Heart left ventricle (tissue), 16 donors: Measurements from ENCODE around the gene PCCA. TPM values are rescaled to one million over a fixed set of nuclear protein-coding genes. Genes with fewer than 3 reads are reported as not detected.
A peak's percentile ranks its signal among the peaks of the same experiment; 100 is the strongest.

Experiments used
- ATAC-seq, 4 donors: fragments of 200-7000 bp; cut with Tn5 transposase; one replicate each; pipeline ENCODE4 v1.9.1; 2020 to 2022; ENCODE audit warnings: moderate library complexity in 4 of 4, mild to moderate bottlenecking in 3 of 4, moderate number of reproducible peaks in 1 of 4
- DNase-seq, 5 donors: peaks; one replicate each; pipeline ENCODE4 v3.0.0-alpha.2; 2020
- H3K27ac ChIP-seq, 12 donors: fragments of 200-600 bp; sonication (generic) in 4 of 12; one replicate each; pipeline versions ENCODE4 v1.5.0 to v1.8.0; 2016 to 2022; ENCODE audit warnings: mild to moderate bottlenecking in 2 of 12
- H3K27me3 ChIP-seq, 9 donors: fragments of 200-600 bp; sonication (generic) in 2 of 9; one replicate each; pipeline versions ENCODE4 v1.5.1 to v1.8.0; 2016 to 2022; ENCODE audit warnings: mild to moderate bottlenecking in 3 of 9
- H3K36me3 ChIP-seq, 9 donors: fragments of 200-600 bp; sonication (generic) in 2 of 9; one replicate each; pipeline versions ENCODE4 v1.5.0 to v1.8.0; 2018 to 2022; ENCODE audit warnings: mild to moderate bottlenecking in 2 of 9
- H3K4me1 ChIP-seq, 12 donors: fragments of 200-600 bp; sonication (generic) in 4 of 12; one replicate each; pipeline versions ENCODE4 v1.5.0 to v1.8.0; 2016 to 2022; ENCODE audit warnings: mild to moderate bottlenecking in 3 of 12
- H3K4me3 ChIP-seq, 12 donors: fragments of 200-600 bp; sonication (generic) in 4 of 12; one replicate each; pipeline versions ENCODE4 v1.5.0 to v1.8.0; 2017 to 2022; ENCODE audit warnings: mild to moderate bottlenecking in 9 of 12, moderate library complexity in 4 of 12
- H3K9me3 ChIP-seq, 12 donors: fragments of 200-600 bp; sonication (generic) in 4 of 12; one replicate each; pipeline versions ENCODE4 v1.5.0 to v1.8.0; 2016 to 2022; ENCODE audit warnings: mild to moderate bottlenecking in 1 of 12
- POLR2A ChIP-seq, 2 donors: fragments of 450-650 bp; IDR thresholded peaks; one replicate each; pipeline ENCODE4 v1.6.1; 2017; ENCODE audit warnings: antibody characterized with exemption in 2 of 2, mild to moderate bottlenecking in 2 of 2, moderate library complexity in 2 of 2
- WGBS, 4 donors: extraction: QIAGEN DNeasy Blood & Tissue Kit in 2 of 4; methylation state at CpG; one replicate each; pipeline versions ENCODE4 v1.1.5 to v1.1.7; 2013 to 2018; 5-methylcytosine and 5-hydroxymethylcytosine counted together
- intact Hi-C, 10 donors: fragments of 100-400 bp; cut with DNase I; formaldehyde crosslinking; loops; one replicate each; pipeline versions ENCODE4 v1.11.1 to v1.14.2; 2022
- polyA plus RNA-seq, 2 donors: library from polyadenylated mRNA; stranded (reverse); fragments of 200-250 nt; gene quantifications; one replicate each; pipeline ENCODE4 v1.2.3, GENCODE V29; 2013
- total RNA-seq, 9 donors: library from RNA; depleted of rRNA in 2 of 9; stranded (reverse); fragments of >200 nt in 2 of 9; fragmentation: NEBNext Ultra II Directional in 3 of 9; extraction: Animal tissue kit (Norgen Biotek cat#: 25700) in 3 of 9; gene quantifications; one replicate each; pipeline versions ENCODE4 v1.1.0 to v1.2.4, GENCODE V29; 2016 to 2023
- TF ChIP-seq, protein P1 (sequence below), 12 donors: fragments of 200-600 bp; sonication (generic) in 4 of 12; IDR thresholded peaks; one replicate each; pipeline versions ENCODE4 v1.5.0 to v1.8.0; 2018 to 2022; ENCODE audit warnings: antibody characterized with exemption in 12 of 12, mild to moderate bottlenecking in 5 of 12
- donor health status: ischemic (EF 13 %, LVEDD 7.1; RV severe dilation, severe dysfunction).
- donor health status: healthy with polysubstance abuse.
- donor health status: DM: no; HTN: yes; CAD: no.
- donor health status: DM: no; HTN: no; CAD: no.
- donor health status: ischemic (EF 25% LVEDD 6.9; RV normal size, moderate dysfunction).
- donor health status: ischemic (EF 25% LVEDD 5.7; RV mildly dilated, moderate dysfunction).
- donor health status: healthy.
- donor health status: DM: yes; HTN: yes; CAD: no.
- donor health status: ischemic (EF 35%, LVEDD 5.7; RV mildly dilated, moderate dysfunction).
- donor health status: nonischemic (EF 11% LVEDD 7.7; RV severe dilation, severe dysfunction).
- donor health status: DM: yes; HTN: yes; CAD: no.
- donor health status: PGD.
- donor health status: ischemic (EF 29% LVEDD 5.4; RV normal size, mild dysfunction).
- donor health status: nonischemic (EF 23%, LVEDD 6.1; RV moderate dilation, normal function).

The PCCA gene
- total and polyA plus RNA-seq, 11 donors: 25.6 to 67.0 (median 40.9) TPM

- no peaks in the 10 kb centered on the region for H3K9me3 ChIP-seq
- H3K4me1 ChIP-seq: peaks cover 0 to 15% (median 2%) of the 10 kb centered on the region in 12 donors
- no peak overlapping the region for H3K27ac ChIP-seq
- H3K4me3 ChIP-seq: no peak overlapping the region
- TF ChIP-seq, protein P1, sequence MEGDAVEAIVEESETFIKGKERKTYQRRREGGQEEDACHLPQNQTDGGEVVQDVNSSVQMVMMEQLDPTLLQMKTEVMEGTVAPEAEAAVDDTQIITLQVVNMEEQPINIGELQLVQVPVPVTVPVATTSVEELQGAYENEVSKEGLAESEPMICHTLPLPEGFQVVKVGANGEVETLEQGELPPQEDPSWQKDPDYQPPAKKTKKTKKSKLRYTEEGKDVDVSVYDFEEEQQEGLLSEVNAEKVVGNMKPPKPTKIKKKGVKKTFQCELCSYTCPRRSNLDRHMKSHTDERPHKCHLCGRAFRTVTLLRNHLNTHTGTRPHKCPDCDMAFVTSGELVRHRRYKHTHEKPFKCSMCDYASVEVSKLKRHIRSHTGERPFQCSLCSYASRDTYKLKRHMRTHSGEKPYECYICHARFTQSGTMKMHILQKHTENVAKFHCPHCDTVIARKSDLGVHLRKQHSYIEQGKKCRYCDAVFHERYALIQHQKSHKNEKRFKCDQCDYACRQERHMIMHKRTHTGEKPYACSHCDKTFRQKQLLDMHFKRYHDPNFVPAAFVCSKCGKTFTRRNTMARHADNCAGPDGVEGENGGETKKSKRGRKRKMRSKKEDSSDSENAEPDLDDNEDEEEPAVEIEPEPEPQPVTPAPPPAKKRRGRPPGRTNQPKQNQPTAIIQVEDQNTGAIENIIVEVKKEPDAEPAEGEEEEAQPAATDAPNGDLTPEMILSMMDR (IDR thresholded peaks at IDR 0.05): no peak
- TF ChIP-seq POLR2A (IDR thresholded peaks at IDR 0.05): no peak
- H3K36me3 ChIP-seq: no peaks in the 10 kb centered on the region
- WGBS, 4 donors: 73 to 80% (median 76%) methylated on average over 9 of the region's 9 CpGs
- intact Hi-C loops: no loop called here
- DNase-seq (no peak), ATAC-seq (no peak)
- H3K27me3 ChIP-seq: no peaks in the 10 kb centered on the region
Observed at GRCh38 chr13:100506600-100507422, 417.9 kb downstream of the PCCA start.

- WGBS, 4 donors: 95 to 97% (median 96%) methylated on average over 6 of the region's 6 CpGs
- Histone ChIP-seq H3K27me3 (no peaks in the 10 kb centered on the region), H3K36me3 (no peaks in the 10 kb centered on the region), H3K4me1 (peaks cover 0 to 15% (median 2%) of the 10 kb centered on the region in 12 donors), H3K4me3 (no peak overlapping the region), H3K27ac (no peak overlapping the region), H3K9me3 (no peaks in the 10 kb centered on the region)
- no peak for ATAC-seq
- intact Hi-C loops: no loop called here
- no peak for TF ChIP-seq POLR2A (IDR thresholded peaks at IDR 0.05)
- TF ChIP-seq, protein P1 (IDR thresholded peaks at IDR 0.05): no peak
- DNase-seq: no peak
Observed at GRCh38 chr13:100508455-100508854, 419.6 kb downstream of the PCCA start.

GRCh38 chr13:100508996-100509395, 420.1 kb downstream of the PCCA start:
- Histone ChIP-seq H3K36me3 (no peaks in the 10 kb centered on the region), H3K4me3 (no peak overlapping the region), H3K9me3 (no peaks in the 10 kb centered on the region), H3K27ac (no peak overlapping the region), H3K4me1 (peaks cover 0 to 15% (median 2%) of the 10 kb centered on the region in 12 donors), H3K27me3 (no peaks in the 10 kb centered on the region)
- TF ChIP-seq, protein P1 (IDR thresholded peaks at IDR 0.05): no peak
- no peak for TF ChIP-seq POLR2A (IDR thresholded peaks at IDR 0.05)
- 90 to 96% (median 95%) methylated on average over 8 of the region's 8 CpGs for WGBS, 4 donors
- no peak for ATAC-seq
- DNase-seq: no peak
- intact Hi-C loops: no loop called here

GRCh38 chr13:100510208-100510957, 421.5 kb downstream of the PCCA start:
- ATAC-seq (peak in 1 of 4 donors; percentile 24), DNase-seq (no peak)
- Histone ChIP-seq H3K27me3 (no peaks in the 10 kb centered on the region), H3K4me3 (no peak overlapping the region), H3K9me3 (no peaks in the 10 kb centered on the region), H3K4me1 (peaks cover 0 to 24% (median 5%) of the 10 kb centered on the region in 12 donors), H3K36me3 (peaks cover 0 to 1% (median 0%) of the 10 kb centered on the region in 9 donors), H3K27ac (no peak overlapping the region)
- intact Hi-C loops: loop anchor here in 8 of 10 donors (5.0 to 10.0 kb wide), 7 partner anchors 266 to 853 kb away; no protein-coding TSS in a partner anchor
- TF ChIP-seq POLR2A (IDR thresholded peaks at IDR 0.05): no peak
- TF ChIP-seq, protein P1 (IDR thresholded peaks at IDR 0.05): no peak
- 77 to 83% (median 82%) methylated on average over 11 of the region's 11 CpGs for WGBS, 4 donors
